Measurements from ENCODE around the gene CLIP1.
"Not testable (repeated sequence)": the region's sequence is repeated elsewhere in the genome, so short reads cannot be mapped to it uniquely, and the experiment has no call there.

- not testable (repeated sequence) for TF ChIP-seq CTCF (IDR thresholded peaks at IDR 0.05; ENCODE audit: low read length); EZH2 (IDR thresholded peaks at IDR 0.05; ENCODE audit: borderline replicate concordance, low read length)
Measured at GRCh38 chr12:122470576-122470975, 48.1 kb upstream of the CLIP1 start.
